Measurements from ENCODE around the gene RAP2A.
A peak's percentile ranks its signal among the peaks of the same experiment; 100 is the strongest.

The RAP2A gene

GRCh38 chr13:97433727-97434396 is at the start of gene RAP2A:
Gene RAP2A, plus strand, starts transcription at chr13:97434169. Its CDS starts 302 bp downstream, at chr13:97434471.
- DNase-seq (ENCODE audit: low spot score): peak; percentile 79
- no peak for FAIRE-seq

- no peak for DNase-seq (ENCODE audit: low spot score)
Observed at GRCh38 chr13:97384371-97384770, 49.6 kb upstream of the RAP2A start.

GRCh38 chr13:97385146-97385545 is 48.8 kb upstream of the RAP2A start:
- no peak for DNase-seq (ENCODE audit: low spot score)
- no peak for FAIRE-seq

More at GRCh38 chr13:97384371-97384770, 49.6 kb upstream of the RAP2A start:
- no peak for FAIRE-seq

GRCh38 chr13:97385854-97386253 is 48.1 kb upstream of the RAP2A start:
- FAIRE-seq (no peak), DNase-seq (ENCODE audit: low spot score) (no peak)

GRCh38 chr13:97386801-97387484 is 47.0 kb upstream of the RAP2A start:
- DNase-seq (ENCODE audit: low spot score): no peak
- FAIRE-seq: no peak

- FAIRE-seq: no peak
- DNase-seq (ENCODE audit: low spot score): no peak
Observed at GRCh38 chr13:97387485-97387839, 46.5 kb upstream of the RAP2A start.

GRCh38 chr13:97387890-97388289 is 46.1 kb upstream of the RAP2A start:
- DNase-seq (ENCODE audit: low spot score): no peak
- FAIRE-seq: no peak

GRCh38 chr13:97388373-97388772 is 45.6 kb upstream of the RAP2A start:
- no peak for FAIRE-seq
- no peak for DNase-seq (ENCODE audit: low spot score)

- FAIRE-seq (no peak), DNase-seq (ENCODE audit: low spot score) (no peak)
Observed at GRCh38 chr13:97390941-97391600, 42.9 kb upstream of the RAP2A start.

GRCh38 chr13:97392020-97392419 is 41.9 kb upstream of the RAP2A start:
- no peak for DNase-seq (ENCODE audit: low spot score)
- no peak for FAIRE-seq

- no peak for FAIRE-seq
- DNase-seq (ENCODE audit: low spot score): no peak
Observed at GRCh38 chr13:97394542-97394941, 39.4 kb upstream of the RAP2A start.

GRCh38 chr13:97395447-97396136 is 38.4 kb upstream of the RAP2A start:
- FAIRE-seq: no peak
- no peak for DNase-seq (ENCODE audit: low spot score)

GRCh38 chr13:97397267-97397666 is 36.7 kb upstream of the RAP2A start:
- FAIRE-seq (no peak), DNase-seq (ENCODE audit: low spot score) (no peak)

- FAIRE-seq (peak; percentile 46), DNase-seq (ENCODE audit: low spot score) (no peak)
Observed at GRCh38 chr13:97401421-97401820, 32.5 kb upstream of the RAP2A start.

- FAIRE-seq (no peak), DNase-seq (ENCODE audit: low spot score) (no peak)
Observed at GRCh38 chr13:97403893-97404750, 29.8 kb upstream of the RAP2A start.

- DNase-seq (ENCODE audit: low spot score) (no peak), FAIRE-seq (no peak)
Observed at GRCh38 chr13:97407540-97407939, 26.4 kb upstream of the RAP2A start.

- FAIRE-seq: no peak
- DNase-seq (ENCODE audit: low spot score): no peak
Observed at GRCh38 chr13:97408938-97409337, 25.0 kb upstream of the RAP2A start.

GRCh38 chr13:97411984-97412383 is 22.0 kb upstream of the RAP2A start:
- FAIRE-seq (no peak), DNase-seq (ENCODE audit: low spot score) (no peak)

- DNase-seq (ENCODE audit: low spot score): no peak
- no peak for FAIRE-seq
Observed at GRCh38 chr13:97413694-97414093, 20.3 kb upstream of the RAP2A start.

GRCh38 chr13:97414392-97414791 is 19.6 kb upstream of the RAP2A start:
- FAIRE-seq (no peak), DNase-seq (ENCODE audit: low spot score) (no peak)

- FAIRE-seq (no peak), DNase-seq (ENCODE audit: low spot score) (no peak)
Observed at GRCh38 chr13:97417698-97418097, 16.3 kb upstream of the RAP2A start.

Data from urothelium cell line (cell line).